DOHH2 (cell line): ENCODE data around the gene CLPTM1L.

ENCODE experiments used
- CTCF ChIP-seq: fragments of 200-600 bp; sonication (generic); IDR thresholded peaks from one replicate; pipeline ENCODE4 v1.5.1; 2014; ENCODE audit warnings: antibody characterized with exemption, mild to moderate bottlenecking, low read depth, low read length; ENCODE audit not compliant: poor library complexity, severe bottlenecking
- EZH2phosphoT487 ChIP-seq: fragments of 200-600 bp; sonication (generic); IDR thresholded peaks from 2 replicates; pipeline ENCODE4 v1.6.1; 2017; ENCODE audit warnings: borderline replicate concordance, mild to moderate bottlenecking, antibody characterized with exemption, low read length, moderate library complexity, mixed read lengths

GRCh38 chr5:1277781-1278180, 67.1 kb downstream of the CLPTM1L start:
- TF ChIP-seq CTCF: no peak
- TF ChIP-seq EZH2phosphoT487: no peak
